ENCODE measurements around the gene THOC7. TPM values are rescaled to one million over a fixed set of nuclear protein-coding genes. Genes with fewer than 3 reads are reported as not detected.

Gene THOC7
- total RNA-seq, 1 donor from 2014 or later: 43.3 TPM

GRCh38 chr3:63814237-63814636 is 49.4 kb downstream of the THOC7 start:
- Mint-ChIP-seq H3K4me3 (ENCODE audit: unreplicated experiment) (no peak overlapping the region), H3K9me3 (ENCODE audit: unreplicated experiment) (no peaks in the 10 kb centered on the region), H3K36me3 (ENCODE audit: unreplicated experiment) (no peaks in the 10 kb centered on the region), H3K4me1 (ENCODE audit: low read depth, unreplicated experiment) (peaks cover 2% of the 10 kb centered on the region), H3K27me3 (ENCODE audit: unreplicated experiment) (no peaks in the 10 kb centered on the region), H3K27ac (ENCODE audit: unreplicated experiment) (no peak overlapping the region)
- DNase-seq: no peak
- no peak for TF ChIP-seq CTCF (IDR thresholded peaks at IDR 0.05; ENCODE audit: partially characterized antibody, unreplicated experiment)

- H3K36me3 Mint-ChIP-seq (ENCODE audit: unreplicated experiment): no peaks in the 10 kb centered on the region
- TF ChIP-seq CTCF (IDR thresholded peaks at IDR 0.05; ENCODE audit: partially characterized antibody, unreplicated experiment): no peak
- no peaks in the 10 kb centered on the region for H3K27me3 Mint-ChIP-seq (ENCODE audit: unreplicated experiment)
- no peak overlapping the region for H3K4me3 Mint-ChIP-seq (ENCODE audit: unreplicated experiment)
- H3K9me3 Mint-ChIP-seq (ENCODE audit: unreplicated experiment): no peaks in the 10 kb centered on the region
- H3K27ac Mint-ChIP-seq (ENCODE audit: unreplicated experiment): no peak overlapping the region
- DNase-seq: no peak
- H3K4me1 Mint-ChIP-seq (ENCODE audit: low read depth, unreplicated experiment): no peaks in the 10 kb centered on the region
These were observed 54.0 kb downstream of the THOC7 start for GRCh38 chr3:63809607-63810006.

- H3K9me3 Mint-ChIP-seq (ENCODE audit: unreplicated experiment): no peaks in the 10 kb centered on the region
- H3K27me3 Mint-ChIP-seq (ENCODE audit: unreplicated experiment): no peaks in the 10 kb centered on the region
- DNase-seq: no peak
- peaks cover 4% of the 10 kb centered on the region for H3K4me1 Mint-ChIP-seq (ENCODE audit: low read depth, unreplicated experiment)
- H3K27ac Mint-ChIP-seq (ENCODE audit: unreplicated experiment): no peak overlapping the region
- no peak for TF ChIP-seq CTCF (IDR thresholded peaks at IDR 0.05; ENCODE audit: partially characterized antibody, unreplicated experiment)
- H3K4me3 Mint-ChIP-seq (ENCODE audit: unreplicated experiment): no peak overlapping the region
- H3K36me3 Mint-ChIP-seq (ENCODE audit: unreplicated experiment): no peaks in the 10 kb centered on the region
These were observed 55.0 kb downstream of the THOC7 start for GRCh38 chr3:63808633-63809032.

- no peaks in the 10 kb centered on the region for H3K9me3 Mint-ChIP-seq (ENCODE audit: unreplicated experiment)
- no peak for TF ChIP-seq CTCF (IDR thresholded peaks at IDR 0.05; ENCODE audit: partially characterized antibody, unreplicated experiment)
- H3K27ac Mint-ChIP-seq (ENCODE audit: unreplicated experiment): no peak overlapping the region
- peaks cover 4% of the 10 kb centered on the region for H3K4me1 Mint-ChIP-seq (ENCODE audit: low read depth, unreplicated experiment)
- no peaks in the 10 kb centered on the region for H3K36me3 Mint-ChIP-seq (ENCODE audit: unreplicated experiment)
- no peak for DNase-seq
- H3K27me3 Mint-ChIP-seq (ENCODE audit: unreplicated experiment): no peaks in the 10 kb centered on the region
- H3K4me3 Mint-ChIP-seq (ENCODE audit: unreplicated experiment): no peak overlapping the region
These were observed 55.5 kb downstream of the THOC7 start for GRCh38 chr3:63807961-63808565.

GRCh38 chr3:63803911-63804310 is 59.7 kb downstream of the THOC7 start:
- DNase-seq: no peak
- no peak for TF ChIP-seq CTCF (IDR thresholded peaks at IDR 0.05; ENCODE audit: partially characterized antibody, unreplicated experiment)
- Mint-ChIP-seq H3K27me3 (ENCODE audit: unreplicated experiment) (no peaks in the 10 kb centered on the region), H3K27ac (ENCODE audit: unreplicated experiment) (no peak overlapping the region), H3K4me1 (ENCODE audit: low read depth, unreplicated experiment) (peaks cover 5% of the 10 kb centered on the region), H3K4me3 (ENCODE audit: unreplicated experiment) (no peak overlapping the region), H3K36me3 (ENCODE audit: unreplicated experiment) (no peaks in the 10 kb centered on the region), H3K9me3 (ENCODE audit: unreplicated experiment) (no peaks in the 10 kb centered on the region)
